SK-N-MC (cell line): ENCODE results near the gene BPIFB2.

Experiments
- DNase-seq: peaks from one replicate; pipeline ENCODE4 v3.0.0-alpha.2; 2011; ENCODE audit warnings: low read depth, low spot score
- H3K27ac ChIP-seq: fragments of 200-600 bp; sonication (generic); 2 replicates; pipeline ENCODE4 v1.5.1; 2016; ENCODE audit warnings: mixed run types
- H3K36me3 ChIP-seq: fragments of 200-600 bp; sonication (generic); 2 replicates; pipeline ENCODE4 v1.6.1; 2017; ENCODE audit warnings: antibody characterized with exemption, low read length, mixed read lengths; ENCODE audit not compliant: insufficient read depth
- H3K4me3 ChIP-seq: fragments of 200-600 bp; sonication (generic); 2 replicates; pipeline ENCODE4 v1.5.1; 2016
- H3K9ac ChIP-seq: fragments of 200-600 bp; sonication (generic); 2 replicates; pipeline ENCODE4 v1.8.0; 2017; ENCODE audit warnings: mixed run types, mixed read lengths; ENCODE audit not compliant: insufficient read length
- H3K9me3 ChIP-seq: fragments of 200-600 bp; sonication (generic); 2 replicates; pipeline ENCODE4 v1.6.1; 2017; ENCODE audit warnings: low read depth, mild to moderate bottlenecking, antibody characterized with exemption, low read length, moderate library complexity, mixed read lengths
- EZH2 ChIP-seq: fragments of 200-600 bp; sonication (generic); IDR thresholded peaks from one replicate; pipeline ENCODE4 v1.6.1; 2017; ENCODE audit warnings: antibody characterized with exemption
- FOXP2 ChIP-seq: optimal IDR thresholded peaks from 2 replicates; pipeline ENCODE3; 2011; ENCODE audit warnings: mild to moderate bottlenecking, moderate library complexity; ENCODE audit not compliant: insufficient read depth; ENCODE audit errors: extremely low read length, control extremely low read depth
- POLR2AphosphoS5 ChIP-seq: IDR thresholded peaks from 2 replicates; pipeline ENCODE4 v1.6.1; 2012; ENCODE audit warnings: mild to moderate bottlenecking, low read depth, low read length, borderline replicate concordance

Gene BPIFB2

GRCh38 chr20:33070111-33071053, 62.9 kb downstream of the BPIFB2 start:
- Histone ChIP-seq H3K9ac (no peak overlapping the region), H3K9me3 (no peaks in the 10 kb centered on the region), H3K27ac (no peak overlapping the region), H3K36me3 (no peaks in the 10 kb centered on the region), H3K4me3 (no peak overlapping the region)
- no peak for DNase-seq
- TF ChIP-seq POLR2AphosphoS5 (no peak), EZH2 (no peak), FOXP2 (no peak)

- TF ChIP-seq EZH2 (no peak), POLR2AphosphoS5 (no peak), FOXP2 (no peak)
- Histone ChIP-seq H3K27ac (no peak overlapping the region), H3K9ac (no peak overlapping the region), H3K36me3 (no peaks in the 10 kb centered on the region), H3K4me3 (no peak overlapping the region), H3K9me3 (no peaks in the 10 kb centered on the region)
- no peak for DNase-seq
Measured at GRCh38 chr20:33071198-33071597, 63.7 kb downstream of the BPIFB2 start.

GRCh38 chr20:33072362-33072761, 64.9 kb downstream of the BPIFB2 start:
- Histone ChIP-seq H3K36me3 (no peaks in the 10 kb centered on the region), H3K27ac (no peak overlapping the region), H3K9me3 (no peaks in the 10 kb centered on the region), H3K9ac (no peak overlapping the region), H3K4me3 (no peak overlapping the region)
- no peak for DNase-seq
- TF ChIP-seq POLR2AphosphoS5 (no peak), FOXP2 (no peak), EZH2 (no peak)

GRCh38 chr20:33072813-33073212, 65.3 kb downstream of the BPIFB2 start:
- Histone ChIP-seq H3K27ac (no peak overlapping the region), H3K9me3 (no peaks in the 10 kb centered on the region), H3K9ac (no peak overlapping the region), H3K36me3 (no peaks in the 10 kb centered on the region), H3K4me3 (no peak overlapping the region)
- no peak for TF ChIP-seq FOXP2
- TF ChIP-seq POLR2AphosphoS5: no peak
- TF ChIP-seq EZH2: no peak
- DNase-seq: no peak
